H9 (cell line): ENCODE data around the gene MCF2L. TPM values are rescaled to one million over a fixed set of nuclear protein-coding genes. Genes with fewer than 3 reads are reported as not detected.

Experiments
- DNase-seq: peaks from one replicate; pipeline ENCODE4 v3.0.0-alpha.2; 2017
- H2AFZ ChIP-seq: one replicate; pipeline ENCODE4 v1.6.1; 2013; ENCODE audit warnings: mild to moderate bottlenecking, low read length, control low read depth, moderate library complexity
- H2AK5ac ChIP-seq: 2 replicates; pipeline ENCODE4 v1.6.1; 2013; ENCODE audit warnings: low read length, control low read depth, mixed read lengths; ENCODE audit not compliant: insufficient read length
- H2BK120ac ChIP-seq: one replicate; pipeline ENCODE4 v1.6.1; 2013; ENCODE audit warnings: low read depth, mild to moderate bottlenecking, low read length, control low read depth, inconsistent platforms; ENCODE audit not compliant: poor library complexity, severe bottlenecking
- H2BK12ac ChIP-seq: 2 replicates; pipeline ENCODE4 v1.6.1; 2013; ENCODE audit warnings: low read length, control low read depth, mixed read lengths, low read depth; ENCODE audit not compliant: insufficient read length
- H2BK15ac ChIP-seq: 2 replicates; pipeline ENCODE4 v1.6.1; 2013; ENCODE audit warnings: low read depth, low read length, control low read depth
- H2BK20ac ChIP-seq: one replicate; pipeline ENCODE4 v1.6.1; 2013; ENCODE audit warnings: low read depth, mild to moderate bottlenecking, low read length, control low read depth, inconsistent platforms; ENCODE audit not compliant: poor library complexity, severe bottlenecking
- H2BK5ac ChIP-seq: 2 replicates; pipeline ENCODE4 v1.6.1; 2013; ENCODE audit warnings: low read length, control low read depth, mixed read lengths; ENCODE audit not compliant: insufficient read length
- H3K14ac ChIP-seq: 2 replicates; pipeline ENCODE4 v1.6.1; 2013; ENCODE audit warnings: low read length, control low read depth; ENCODE audit not compliant: insufficient read depth
- H3K18ac ChIP-seq: 2 replicates; pipeline ENCODE4 v1.6.1; 2013; ENCODE audit warnings: low read depth, mild to moderate bottlenecking, mixed read lengths, low read length, control low read depth; ENCODE audit not compliant: insufficient read length
- H3K23ac ChIP-seq: 2 replicates; pipeline ENCODE4 v1.6.1; 2013; ENCODE audit warnings: low read length, control low read depth, mixed read lengths, low read depth; ENCODE audit not compliant: insufficient read length
- H3K23me2 ChIP-seq: 2 replicates; pipeline ENCODE4 v1.6.1; 2013; ENCODE audit warnings: low read depth, mild to moderate bottlenecking, mixed read lengths, low read length, control low read depth; ENCODE audit not compliant: insufficient read length, poor library complexity, severe bottlenecking
- H3K27ac ChIP-seq: 2 replicates; pipeline ENCODE4 v1.5.1; 2013; ENCODE audit warnings: low read length, control low read depth, mixed read lengths, low read depth; ENCODE audit not compliant: insufficient read length
- H3K27me3 ChIP-seq: 2 replicates; pipeline ENCODE4 v1.6.1; 2013; ENCODE audit warnings: low read length, control low read depth, inconsistent platforms; ENCODE audit not compliant: insufficient read depth
- H3K4ac ChIP-seq: 2 replicates; pipeline ENCODE4 v1.6.1; 2013; ENCODE audit warnings: low read depth, mild to moderate bottlenecking, control low read depth, inconsistent platforms, low read length, moderate library complexity
- H3K4me1 ChIP-seq: 2 replicates; pipeline ENCODE4 v1.6.1; 2013; ENCODE audit warnings: low read length, control low read depth, inconsistent platforms; ENCODE audit not compliant: insufficient read depth
- H3K4me2 ChIP-seq: 2 replicates; pipeline ENCODE4 v1.6.1; 2013; ENCODE audit warnings: low read length, control low read depth, mixed read lengths; ENCODE audit not compliant: insufficient read length, insufficient read depth
- H3K56ac ChIP-seq: 2 replicates; pipeline ENCODE4 v1.6.1; 2013; ENCODE audit warnings: low read depth, mild to moderate bottlenecking, mixed read lengths, low read length, control low read depth; ENCODE audit not compliant: insufficient read length
- H3K79me1 ChIP-seq: 2 replicates; pipeline ENCODE4 v1.6.1; 2013; ENCODE audit warnings: low read depth, mild to moderate bottlenecking, moderate library complexity, low read length, control low read depth, inconsistent platforms; ENCODE audit not compliant: insufficient read depth, poor library complexity, severe bottlenecking
- H3K79me2 ChIP-seq: 2 replicates; pipeline ENCODE4 v1.6.1; 2013; ENCODE audit warnings: low read length, control low read depth, inconsistent platforms; ENCODE audit not compliant: insufficient read depth
- H3K9ac ChIP-seq: 2 replicates; pipeline ENCODE4 v1.6.1; 2013; ENCODE audit warnings: low read length, control low read depth, mixed read lengths; ENCODE audit not compliant: insufficient read length; ENCODE audit errors: extremely low read depth
- H3K9me3 ChIP-seq: one replicate; pipeline ENCODE4 v1.6.1; 2013; ENCODE audit warnings: low read depth, low read length, inconsistent platforms; ENCODE audit not compliant: control insufficient read depth
- H3T11ph ChIP-seq: one replicate; pipeline ENCODE4 v1.6.1; 2013; ENCODE audit warnings: mild to moderate bottlenecking, low read length, control low read depth, inconsistent platforms
- H4K20me1 ChIP-seq: one replicate; pipeline ENCODE4 v1.6.1; 2013; ENCODE audit not compliant: control insufficient read depth, insufficient read length, insufficient read depth
- H4K5ac ChIP-seq: 2 replicates; pipeline ENCODE4 v1.6.1; 2013; ENCODE audit warnings: low read depth, mild to moderate bottlenecking, mixed read lengths, low read length, control low read depth; ENCODE audit not compliant: insufficient read length
- H4K8ac ChIP-seq: replicated peaks from 2 replicates; pipeline ENCODE4 v1.6.1; 2013; ENCODE audit warnings: low read length, control low read depth, mixed read lengths, low read depth; ENCODE audit not compliant: insufficient read length
- H4K91ac ChIP-seq: 2 replicates; pipeline ENCODE4 v1.6.1; 2013; ENCODE audit warnings: low read depth, mild to moderate bottlenecking, moderate library complexity, mixed read lengths, low read length, control low read depth; ENCODE audit not compliant: insufficient read length
- H3K27ac Mint-ChIP-seq, 3 experiments: 2 replicates in 2 of 3; 3 replicates in 1 of 3; pipeline ENCODE4 v1.8.0; 2020 to 2021; ENCODE audit warnings: mixed read lengths in 3 of 3, mild to moderate bottlenecking in 1 of 3, moderate library complexity in 1 of 3
- H3K27me3 Mint-ChIP-seq: 2 replicates; pipeline ENCODE4 v1.8.0; 2021; ENCODE audit warnings: low read depth, mild to moderate bottlenecking, moderate library complexity, mixed read lengths
- H3K36me3 Mint-ChIP-seq, 3 experiments: 2 replicates in 2 of 3; 3 replicates in 1 of 3; pipeline ENCODE4 v1.8.0; 2020 to 2021; ENCODE audit warnings: low read depth in 3 of 3, mixed read lengths in 3 of 3; ENCODE audit not compliant: insufficient read depth in 1 of 3
- H3K4me1 Mint-ChIP-seq, 2 experiments: 2 replicates each; pipeline ENCODE4 v1.8.0; 2020; ENCODE audit warnings: mixed read lengths in 2 of 2
- H3K4me3 Mint-ChIP-seq, 2 experiments: 2 replicates in 1 of 2; 3 replicates in 1 of 2; pipeline ENCODE4 v1.8.0; 2020 to 2021; ENCODE audit warnings: mild to moderate bottlenecking in 2 of 2, mixed read lengths in 2 of 2, moderate library complexity in 1 of 2
- H3K9me3 Mint-ChIP-seq, 2 experiments: 2 replicates in 1 of 2; 3 replicates in 1 of 2; pipeline ENCODE4 v1.8.0; 2020; ENCODE audit warnings: mild to moderate bottlenecking in 2 of 2, mixed read lengths in 2 of 2, moderate library complexity in 1 of 2
- CTCF ChIP-seq: fragments of 200-600 bp; sonication (generic); conservative IDR thresholded peaks from 3 replicates; pipeline ENCODE4 v1.8.0; 2021; ENCODE audit warnings: antibody characterized with exemption, mild to moderate bottlenecking
- WGBS: extraction: QIAGEN DNeasy Blood & Tissue Kit; methylation state at CpG from one replicate; pipeline ENCODE4 v1.1.7; 2013; ENCODE audit warnings: missing lambda C conversion rate, low lambda C conversion rate, mixed read lengths; ENCODE audit not compliant: insufficient read length; ENCODE audit errors: extremely low coverage; 5-methylcytosine and 5-hydroxymethylcytosine counted together
- total RNA-seq: library from RNA; stranded (reverse); gene quantifications from 2 replicates; pipeline ENCODE4 v1.2.1, GENCODE V29; 2021

MCF2L gene
- total RNA-seq, 1 experiment from 2014 or later, result 18.5 TPM

DNA sequence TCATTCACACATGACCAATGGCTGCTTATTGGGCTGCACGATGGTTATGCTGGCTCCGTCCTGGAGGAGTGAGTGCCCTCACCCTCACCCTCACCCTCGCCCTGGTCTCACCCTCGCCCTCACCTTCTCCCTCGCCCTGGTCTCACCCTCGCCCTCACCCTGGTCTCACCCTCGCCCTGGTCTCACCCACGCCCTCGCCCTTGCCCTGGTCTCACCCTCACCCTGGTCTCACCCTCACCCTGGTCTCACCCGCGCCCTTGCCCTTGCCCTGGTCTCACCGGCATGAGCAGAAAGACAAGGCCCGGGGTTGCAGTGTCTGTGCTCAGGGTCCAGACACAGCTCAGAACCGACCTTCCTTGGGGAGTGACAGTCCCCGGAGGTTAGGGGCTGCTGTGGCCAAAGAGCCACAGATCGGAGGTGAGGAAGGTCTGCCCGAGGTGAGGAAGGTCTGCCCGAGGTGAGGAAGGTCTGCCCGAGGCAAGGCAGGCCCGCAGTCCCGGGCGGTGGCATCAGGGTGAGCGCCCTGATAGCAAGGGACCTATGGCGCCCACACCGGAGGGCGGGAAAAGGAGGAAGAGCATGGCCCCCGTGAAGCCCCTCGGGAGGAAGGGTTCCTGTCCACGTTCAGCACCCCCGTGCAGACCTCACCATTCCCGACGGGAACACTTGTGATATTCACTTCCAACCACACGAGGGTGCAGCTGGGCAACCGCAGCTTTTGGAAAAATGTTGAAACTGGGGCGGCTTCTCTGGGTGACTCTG, 65.6 kb downstream of the MCF2L start:
- Histone ChIP-seq H3K27ac (no peak overlapping the region), H4K91ac (no peak overlapping the region), H3K4ac (no peak overlapping the region), H3K14ac (no peak overlapping the region), H3K79me2 (no peaks in the 10 kb centered on the region), H4K8ac (no peak overlapping the region), H2BK5ac (no peak overlapping the region), H3K9me3 (no peaks in the 10 kb centered on the region), H4K20me1 (no peaks in the 10 kb centered on the region), H3K4me2 (no peak overlapping the region), H4K5ac (no peak overlapping the region), H3K4me1 (no peaks in the 10 kb centered on the region), H3K23me2 (no peaks in the 10 kb centered on the region), H3K9ac (no peak overlapping the region), H2BK120ac (no peak overlapping the region), H3K18ac (no peak overlapping the region), H3K56ac (no peak overlapping the region), H2AK5ac (no peak overlapping the region), H2BK12ac (no peak overlapping the region), H3K79me1 (no peaks in the 10 kb centered on the region), H2BK20ac (no peak overlapping the region), H3K23ac (no peak overlapping the region), H2AFZ (no peak overlapping the region), H3K27me3 (no peaks in the 10 kb centered on the region), H3T11ph (no peak overlapping the region), H2BK15ac (no peak overlapping the region)
- Mint-ChIP-seq H3K27me3 (peaks cover 4% of the 10 kb centered on the region), H3K4me3 (no peak overlapping the region), H3K4me1 (peaks cover 2% of the 10 kb centered on the region in 2 experiments; a peak in 3 of 4 replicates), H3K36me3 (peaks cover 0 to 4% (median 3%) of the 10 kb centered on the region in 3 experiments; a peak in 4 of 7 replicates), H3K27ac (no peak overlapping the region; a peak in 2 of 7 replicates), H3K9me3 (peaks cover 10 to 15% of the 10 kb centered on the region in 2 experiments; a peak in 4 of 5 replicates)
- DNase-seq, result peak; percentile 60
- no CpG with 5 or more reads among the region's 35 CpGs for WGBS
- peak; percentile 77 for TF ChIP-seq CTCF
